Colonic mucosa (tissue), 4 donors: Measurements from ENCODE around the gene FNDC3B. TPM values are rescaled to one million over a fixed set of nuclear protein-coding genes. Genes with fewer than 3 reads are reported as not detected.

Source experiments
- DNase-seq: peaks from one replicate; pipeline ENCODE4 v3.0.0-alpha.2; 2020
- H3K27ac ChIP-seq: fragments of 200-600 bp; one replicate; pipeline ENCODE4 v1.8.0; 2021
- H3K27me3 ChIP-seq: fragments of 200-600 bp; one replicate; pipeline ENCODE4 v1.8.0; 2021
- H3K36me3 ChIP-seq: fragments of 200-600 bp; one replicate; pipeline ENCODE4 v1.8.0; 2021
- H3K4me1 ChIP-seq: fragments of 200-600 bp; one replicate; pipeline ENCODE4 v1.8.0; 2021; ENCODE audit warnings: mild to moderate bottlenecking
- H3K4me3 ChIP-seq: fragments of 200-600 bp; one replicate; pipeline ENCODE4 v1.8.0; 2021
- H3K9ac ChIP-seq, 2 donors: one replicate each; pipeline ENCODE4 v1.7.0; 2013; ENCODE audit warnings: control low read depth in 2 of 2, low read depth in 2 of 2, low read length in 2 of 2
- H3K9me3 ChIP-seq: fragments of 200-600 bp; one replicate; pipeline ENCODE4 v1.8.0; 2021
- CTCF ChIP-seq: fragments of 200-600 bp; IDR thresholded peaks from one replicate; pipeline ENCODE4 v1.8.0; 2022; ENCODE audit warnings: antibody characterized with exemption, mild to moderate bottlenecking
- intact Hi-C: fragments of 100-400 bp; cut with DNase I; formaldehyde crosslinking; loops from one replicate; pipeline ENCODE4 v1.14.1; 2022
- total RNA-seq, 2 donors: library from RNA; stranded (reverse); fragmentation: NEBNext Ultra II Directional in 1 of 2; extraction: Animal tissue kit (Norgen Biotek cat#: 25700) in 1 of 2; gene quantifications; one replicate each; pipeline ENCODE4 v1.2.1, GENCODE V29; 2021
- donor health status: healthy.
- donor health status: DM: no; HTN: no; CAD: no.
- donor health status: DM: no; HTN: no; CAD: no.

The FNDC3B gene
- total RNA-seq, 2 donors from 2014 or later: 66.7 to 142 TPM

- Histone ChIP-seq H3K27me3 (no peaks in the 10 kb centered on the region), H3K27ac (no peak overlapping the region), H3K4me3 (no peak overlapping the region), H3K36me3 (peaks cover 15% of the 10 kb centered on the region), H3K9ac (no peak overlapping the region), H3K4me1 (no peaks in the 10 kb centered on the region), H3K9me3 (no peaks in the 10 kb centered on the region)
- no peak for DNase-seq
- intact Hi-C loops: no loop called here
- no peak for TF ChIP-seq CTCF
Measured at GRCh38 chr3:172375206-172375850, 335.9 kb downstream of the FNDC3B start.

GRCh38 chr3:172376402-172376801 is 337.0 kb downstream of the FNDC3B start:
- TF ChIP-seq CTCF: no peak
- DNase-seq: no peak
- Histone ChIP-seq H3K4me1 (no peaks in the 10 kb centered on the region), H3K9ac (no peak overlapping the region), H3K27ac (no peak overlapping the region), H3K4me3 (no peak overlapping the region), H3K27me3 (no peaks in the 10 kb centered on the region), H3K9me3 (no peaks in the 10 kb centered on the region), H3K36me3 (peaks cover 15% of the 10 kb centered on the region)
- intact Hi-C loops: no loop called here

GRCh38 chr3:172376881-172377280 is 337.5 kb downstream of the FNDC3B start:
- Histone ChIP-seq H3K27ac (no peak overlapping the region), H3K4me1 (no peaks in the 10 kb centered on the region), H3K9ac (no peak overlapping the region), H3K4me3 (no peak overlapping the region), H3K27me3 (no peaks in the 10 kb centered on the region), H3K36me3 (peaks cover 15% of the 10 kb centered on the region), H3K9me3 (no peaks in the 10 kb centered on the region)
- TF ChIP-seq CTCF: no peak
- intact Hi-C loops: no loop called here
- no peak for DNase-seq

- Histone ChIP-seq H3K9me3 (no peaks in the 10 kb centered on the region), H3K27ac (no peak overlapping the region), H3K9ac (no peak overlapping the region), H3K4me1 (no peaks in the 10 kb centered on the region), H3K4me3 (no peak overlapping the region), H3K36me3 (peaks cover 15% of the 10 kb centered on the region), H3K27me3 (no peaks in the 10 kb centered on the region)
- intact Hi-C loops: no loop called here
- DNase-seq: no peak
- TF ChIP-seq CTCF: no peak
Measured at GRCh38 chr3:172378439-172378838, 339.1 kb downstream of the FNDC3B start.

- DNase-seq: no peak
- Histone ChIP-seq H3K36me3 (peaks cover 10% of the 10 kb centered on the region), H3K4me1 (no peaks in the 10 kb centered on the region), H3K27ac (no peak overlapping the region), H3K9ac (no peak overlapping the region), H3K27me3 (no peaks in the 10 kb centered on the region), H3K9me3 (no peaks in the 10 kb centered on the region), H3K4me3 (no peak overlapping the region)
- no peak for TF ChIP-seq CTCF
- intact Hi-C loops: no loop called here
Measured at GRCh38 chr3:172379372-172379771, 340.0 kb downstream of the FNDC3B start.
